ENCODE data around the gene HECW1.

HECW1 gene

GRCh38 chr7:43489257-43489656 lies 376.8 kb downstream of the HECW1 start:
- no peak for DNase-seq (ENCODE audit: low read depth)
- TF ChIP-seq, protein P1, sequence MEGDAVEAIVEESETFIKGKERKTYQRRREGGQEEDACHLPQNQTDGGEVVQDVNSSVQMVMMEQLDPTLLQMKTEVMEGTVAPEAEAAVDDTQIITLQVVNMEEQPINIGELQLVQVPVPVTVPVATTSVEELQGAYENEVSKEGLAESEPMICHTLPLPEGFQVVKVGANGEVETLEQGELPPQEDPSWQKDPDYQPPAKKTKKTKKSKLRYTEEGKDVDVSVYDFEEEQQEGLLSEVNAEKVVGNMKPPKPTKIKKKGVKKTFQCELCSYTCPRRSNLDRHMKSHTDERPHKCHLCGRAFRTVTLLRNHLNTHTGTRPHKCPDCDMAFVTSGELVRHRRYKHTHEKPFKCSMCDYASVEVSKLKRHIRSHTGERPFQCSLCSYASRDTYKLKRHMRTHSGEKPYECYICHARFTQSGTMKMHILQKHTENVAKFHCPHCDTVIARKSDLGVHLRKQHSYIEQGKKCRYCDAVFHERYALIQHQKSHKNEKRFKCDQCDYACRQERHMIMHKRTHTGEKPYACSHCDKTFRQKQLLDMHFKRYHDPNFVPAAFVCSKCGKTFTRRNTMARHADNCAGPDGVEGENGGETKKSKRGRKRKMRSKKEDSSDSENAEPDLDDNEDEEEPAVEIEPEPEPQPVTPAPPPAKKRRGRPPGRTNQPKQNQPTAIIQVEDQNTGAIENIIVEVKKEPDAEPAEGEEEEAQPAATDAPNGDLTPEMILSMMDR (conservative IDR thresholded peaks at IDR 0.05; ENCODE audit: low read length) = no peak
- no peak overlapping the region for H3K4me3 ChIP-seq (ENCODE audit: low read length)

GRCh38 chr7:43490016-43490415 lies 377.6 kb downstream of the HECW1 start:
- H3K4me3 ChIP-seq (ENCODE audit: low read length) = no peak overlapping the region
- TF ChIP-seq, protein P1 (conservative IDR thresholded peaks at IDR 0.05; ENCODE audit: low read length) = no peak
- DNase-seq (ENCODE audit: low read depth) = no peak

DNA sequence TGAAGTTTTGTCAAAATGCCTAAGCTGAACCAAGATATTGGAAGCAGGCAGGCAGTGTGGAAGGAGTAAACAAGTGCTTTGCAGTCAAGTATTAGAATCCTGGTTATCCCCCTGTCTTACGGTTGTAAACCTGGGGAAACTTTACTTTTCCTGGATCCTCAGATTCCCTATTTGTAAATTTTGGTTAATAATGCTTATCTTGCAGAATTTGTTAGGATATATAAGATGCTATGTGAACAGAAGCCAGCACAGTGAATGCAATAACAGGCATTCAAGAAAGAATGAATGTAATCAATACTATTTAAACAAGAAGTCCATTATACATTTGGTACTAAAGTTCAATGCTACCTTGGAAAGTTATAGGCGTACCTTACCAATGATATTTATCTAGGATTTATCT lies 378.7 kb downstream of the HECW1 start:
- TF ChIP-seq, protein P1 (conservative IDR thresholded peaks at IDR 0.05; ENCODE audit: low read length) = no peak
- no peak overlapping the region for H3K4me3 ChIP-seq (ENCODE audit: low read length)
- DNase-seq (ENCODE audit: low read depth) = no peak

GRCh38 chr7:43491984-43492383 lies 379.5 kb downstream of the HECW1 start:
- DNase-seq (ENCODE audit: low read depth) = peak; percentile 67
- TF ChIP-seq, protein P1 (conservative IDR thresholded peaks at IDR 0.05; ENCODE audit: low read length) = no peak
- no peak overlapping the region for H3K4me3 ChIP-seq (ENCODE audit: low read length)

DNA sequence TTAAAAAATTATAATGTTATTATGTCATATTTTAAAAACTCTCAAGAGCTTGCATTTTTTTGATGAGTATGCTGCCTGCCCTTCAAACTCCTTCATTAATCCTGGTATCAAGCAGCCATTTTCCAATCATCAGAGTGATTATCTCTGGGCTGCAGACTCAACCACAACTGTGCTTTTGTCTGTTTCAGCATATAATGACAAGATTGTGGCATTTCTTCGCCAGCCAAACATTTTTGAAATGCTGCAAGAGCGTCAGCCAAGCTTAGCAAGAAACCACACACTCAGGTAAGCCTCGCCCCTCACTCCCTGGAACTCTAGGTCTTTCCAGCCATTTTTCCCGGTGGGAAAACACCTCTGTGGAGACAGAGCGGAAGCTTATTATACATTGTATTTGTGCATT lies 380.4 kb downstream of the HECW1 start:
- no peak for DNase-seq (ENCODE audit: low read depth)
- TF ChIP-seq, protein P1 (conservative IDR thresholded peaks at IDR 0.05; ENCODE audit: low read length) = no peak
- H3K4me3 ChIP-seq (ENCODE audit: low read length) = no peak overlapping the region

DNA sequence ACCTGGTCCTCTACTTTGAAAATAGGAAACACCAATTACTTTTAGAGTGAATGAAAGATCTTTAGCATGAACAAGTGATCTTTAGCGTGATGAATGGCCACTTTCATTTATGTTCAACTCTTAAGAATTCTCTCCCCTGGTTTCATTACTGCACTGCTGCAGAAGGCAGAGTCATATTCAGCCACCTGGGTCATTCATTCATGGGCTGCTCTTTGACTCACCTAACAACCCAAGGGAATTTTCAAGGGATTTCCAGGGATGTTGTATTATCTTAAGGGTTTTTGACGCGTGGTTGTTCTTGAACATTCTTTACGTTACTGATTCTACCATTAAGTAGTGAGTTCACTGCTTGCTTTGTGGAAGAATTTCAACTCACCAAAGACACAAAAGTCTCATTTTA lies 383.1 kb downstream of the HECW1 start:
- DNase-seq (ENCODE audit: low read depth) = no peak
- TF ChIP-seq, protein P1 (conservative IDR thresholded peaks at IDR 0.05; ENCODE audit: low read length) = no peak
- no peak overlapping the region for H3K4me3 ChIP-seq (ENCODE audit: low read length)

GRCh38 chr7:43496596-43496995 lies 384.1 kb downstream of the HECW1 start:
- no peak for DNase-seq (ENCODE audit: low read depth)
- H3K4me3 ChIP-seq (ENCODE audit: low read length) = no peak overlapping the region
- TF ChIP-seq, protein P1 (conservative IDR thresholded peaks at IDR 0.05; ENCODE audit: low read length) = no peak

Measured in AG10803 (cell line).